HG03196 (cell line): Measurements from ENCODE around the gene CUBN.
"Not testable (repeated sequence)": the region's sequence is repeated elsewhere in the genome, so short reads cannot be mapped to it uniquely, and the experiment has no call there.

Experiments
- ATAC-seq: cut with Tn5 transposase; IDR thresholded peaks from one replicate; pipeline ENCODE4 v1.9.1; 2021; ENCODE audit not compliant: unreplicated experiment

Gene CUBN

DNA sequence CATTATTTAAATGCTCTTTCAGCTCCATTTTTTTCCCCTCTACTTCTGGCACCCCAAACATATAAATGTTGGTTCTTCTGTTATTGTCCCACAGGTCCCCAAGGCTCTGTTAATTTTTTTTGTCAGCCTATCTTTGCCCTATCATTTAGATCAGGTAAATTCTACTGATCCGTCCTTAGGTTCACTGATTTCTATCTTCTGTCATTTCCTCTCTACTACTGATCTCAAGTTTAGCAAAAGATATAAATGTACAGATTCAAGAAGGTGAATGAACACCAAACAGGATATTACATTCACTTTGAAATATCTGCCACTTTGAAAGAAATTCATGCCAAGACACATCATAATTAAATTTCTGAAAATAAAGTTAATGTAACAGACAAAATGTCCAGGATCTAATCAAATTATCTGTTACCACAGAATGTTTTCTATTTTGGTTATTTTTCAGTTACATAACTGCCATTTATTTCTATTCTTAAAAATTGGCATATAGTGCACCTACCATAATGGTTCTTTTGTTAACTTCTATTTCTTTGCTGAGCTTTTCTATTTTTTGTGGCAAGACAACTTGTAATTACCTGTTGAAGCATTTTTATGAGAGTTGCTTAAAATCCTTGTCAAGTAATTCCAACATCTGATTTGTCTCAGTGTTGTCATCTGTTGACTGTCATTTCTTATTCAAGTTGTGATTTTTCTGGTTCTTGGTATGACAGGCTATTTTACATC is 12.1 kb upstream of the CUBN start:
- ATAC-seq, result no peak

DNA sequence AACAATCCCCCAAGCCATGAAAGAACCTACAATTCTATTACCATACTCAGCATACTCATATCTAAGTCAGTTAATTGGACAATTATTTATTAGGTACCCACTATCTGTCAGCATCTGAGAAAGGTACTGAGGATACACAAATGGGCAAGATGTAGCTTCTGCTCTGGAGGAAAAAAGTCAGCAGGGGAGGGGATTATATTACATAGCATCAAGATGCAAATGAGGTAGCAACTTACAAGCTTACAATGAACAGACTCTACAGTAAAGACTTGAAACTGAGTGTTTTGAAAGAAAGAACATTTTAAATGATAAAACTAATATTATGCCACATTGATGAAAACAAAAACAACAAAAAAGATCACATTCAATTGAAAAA is 10.8 kb upstream of the CUBN start:
- ATAC-seq, result no peak

GRCh38 chr10:17138460-17139042 is 8.9 kb upstream of the CUBN start:
- ATAC-seq, result no peak

- ATAC-seq, result no peak
These were observed 5.2 kb upstream of the CUBN start for GRCh38 chr10:17134737-17135260.

GRCh38 chr10:17134282-17134681 is 4.7 kb upstream of the CUBN start:
- no peak for ATAC-seq

DNA sequence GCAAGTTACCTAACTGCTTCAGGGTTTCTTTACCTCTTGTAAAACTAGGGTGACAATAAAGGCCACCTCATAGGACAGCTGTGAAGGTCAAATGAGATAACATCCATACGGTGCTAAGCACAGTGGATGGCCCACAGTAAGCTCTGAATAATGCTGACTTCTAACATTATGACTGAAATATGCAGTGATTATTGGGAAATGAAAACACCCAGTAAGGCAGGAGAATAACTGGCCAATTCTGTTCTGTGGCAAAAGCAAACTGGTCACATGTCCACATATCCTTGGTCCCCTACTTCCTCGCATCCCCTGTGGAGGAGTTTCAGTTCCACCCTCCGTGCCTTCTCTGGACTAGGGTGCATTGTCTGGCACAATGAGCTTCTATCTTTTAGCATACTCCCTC is 1.4 kb downstream of the CUBN start:
- ATAC-seq, result no peak

- no peak for ATAC-seq
These were observed 3.3 kb downstream of the CUBN start for GRCh38 chr10:17126327-17126726.

- ATAC-seq, result no peak
These were observed 4.3 kb downstream of the CUBN start for GRCh38 chr10:17125206-17125893.

DNA sequence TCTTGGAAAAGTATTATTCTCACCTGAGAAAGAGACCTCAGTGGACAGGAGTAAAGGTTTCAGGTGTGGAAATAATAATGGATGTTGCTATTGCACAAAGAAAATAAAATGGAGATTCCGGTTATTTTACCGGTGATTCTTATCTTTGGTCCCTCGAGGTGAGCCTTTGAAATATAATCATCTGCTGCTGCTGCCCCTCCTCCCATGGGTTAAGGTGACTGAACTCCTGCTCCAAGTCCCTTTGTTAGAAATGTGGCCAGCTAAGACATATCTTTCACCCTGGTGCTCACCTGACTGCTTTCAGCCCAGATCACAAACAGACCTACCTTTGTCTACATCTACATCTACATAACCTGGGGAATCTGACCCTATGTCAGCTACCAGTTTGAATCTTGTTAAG is 5.7 kb downstream of the CUBN start:
- ATAC-seq, result no peak

GRCh38 chr10:17122726-17123661 is 6.6 kb downstream of the CUBN start:
- ATAC-seq, result no peak

GRCh38 chr10:17122052-17122451 is 7.6 kb downstream of the CUBN start:
- no peak for ATAC-seq

DNA sequence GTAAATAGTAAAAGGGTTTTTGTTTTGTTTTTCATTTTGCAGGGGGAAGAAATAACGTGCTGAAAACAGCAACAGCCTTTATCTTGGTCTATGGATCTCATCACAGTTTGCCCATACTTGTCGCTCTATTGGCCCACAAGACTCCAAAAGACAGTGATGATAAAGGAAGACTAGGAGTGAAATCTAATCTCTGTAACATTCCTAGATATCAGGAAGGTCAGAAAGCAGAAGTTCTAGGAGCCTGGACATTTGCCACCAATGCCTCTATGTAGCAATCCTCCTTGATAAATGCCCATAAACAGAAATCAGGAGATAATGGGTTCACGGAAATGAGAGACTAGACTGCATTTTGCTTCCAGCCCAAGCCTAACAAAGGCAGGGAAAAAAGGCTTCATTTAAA is 8.9 kb downstream of the CUBN start:
- ATAC-seq, result no peak

GRCh38 chr10:17119845-17120244 is 9.8 kb downstream of the CUBN start:
- ATAC-seq, result no peak

DNA sequence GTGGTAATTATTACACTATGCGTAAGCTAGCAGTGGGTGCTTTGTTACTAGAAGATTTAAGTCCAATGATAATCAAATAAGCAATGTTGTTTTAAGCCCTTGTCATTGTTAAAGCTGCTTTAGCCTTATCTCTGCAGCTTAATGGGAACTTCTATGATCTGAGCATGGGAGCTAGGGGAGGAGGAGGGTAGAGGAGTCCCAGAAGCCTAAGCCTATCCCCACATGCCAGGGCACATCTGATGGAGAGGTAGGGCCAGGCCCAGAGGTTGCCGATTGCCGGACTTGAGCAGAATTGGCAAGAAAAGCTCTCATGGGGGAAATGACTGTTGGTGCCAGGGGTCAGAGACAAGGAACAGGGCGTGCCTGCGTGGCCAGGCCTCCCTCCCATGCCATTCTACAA is 13.4 kb downstream of the CUBN start:
- ATAC-seq, result no peak

- no peak for ATAC-seq
These were observed 13.9 kb downstream of the CUBN start for GRCh38 chr10:17115683-17116082.

- not testable (repeated sequence) for ATAC-seq
These were observed 14.7 kb downstream of the CUBN start for GRCh38 chr10:17114878-17115444.

- ATAC-seq, result no peak
These were observed 15.6 kb downstream of the CUBN start for GRCh38 chr10:17113889-17114540.

DNA sequence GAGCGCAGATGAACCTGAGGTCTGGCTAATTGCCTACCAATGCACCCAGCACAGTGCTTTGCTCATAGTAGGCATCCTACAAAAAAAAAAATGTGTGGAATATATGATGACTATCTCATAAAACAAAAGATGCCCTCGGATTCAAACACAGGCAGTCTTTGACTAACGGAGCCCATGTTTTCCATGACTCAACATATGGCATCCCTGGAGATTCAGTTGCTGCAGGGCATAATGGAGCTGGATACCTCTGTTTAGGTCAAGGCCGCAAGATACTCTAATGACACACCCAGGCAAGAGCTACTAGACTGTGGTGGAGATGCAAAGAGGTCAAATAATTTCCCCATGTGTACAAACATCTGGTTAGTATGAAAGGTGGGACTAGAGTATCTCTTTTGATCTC is 16.3 kb downstream of the CUBN start:
- ATAC-seq, result no peak

- no peak for ATAC-seq
These were observed 17.0 kb downstream of the CUBN start for GRCh38 chr10:17112566-17112965.

- ATAC-seq, result no peak
These were observed 20.0 kb downstream of the CUBN start for GRCh38 chr10:17109475-17110207.
